ENCODE measurements around the gene ARHGEF10L. TPM values are rescaled to one million over a fixed set of nuclear protein-coding genes. Genes with fewer than 3 reads are reported as not detected.

Gene ARHGEF10L
- total RNA-seq, 2 donors from 2014 or later = 81.4 to 93.1 TPM

DNA sequence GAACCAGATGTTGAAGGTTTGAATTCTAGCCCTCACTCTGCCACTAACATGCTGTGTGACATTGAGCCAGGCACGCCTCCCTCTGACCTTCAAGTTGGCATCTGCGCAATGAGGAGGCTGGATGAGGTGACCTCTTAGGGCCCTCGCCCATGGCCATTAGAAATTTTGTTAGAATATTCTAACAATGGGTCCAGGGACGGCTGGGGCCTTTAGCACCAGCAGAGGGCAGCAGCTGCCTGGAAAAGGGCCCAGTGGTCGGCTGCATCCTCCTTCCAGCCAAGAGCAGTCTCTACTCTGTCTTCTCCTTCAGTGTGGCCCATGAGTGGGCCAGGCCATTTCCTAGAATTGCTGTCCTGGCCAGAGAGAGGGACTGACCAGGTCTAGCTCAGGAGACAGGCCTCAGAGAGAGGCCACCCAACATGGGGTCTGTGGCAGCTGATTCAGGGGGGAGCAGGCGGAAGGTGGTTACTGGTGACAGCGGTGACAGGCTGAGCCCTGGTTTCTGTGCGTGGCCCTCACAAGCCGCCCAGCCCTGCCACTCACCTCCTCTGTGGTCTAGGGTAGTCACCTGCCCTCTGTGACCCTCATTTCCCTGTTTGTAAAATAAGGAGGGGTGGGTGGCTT, 114.3 kb downstream of the ARHGEF10L start:
- H3K27ac ChIP-seq = no peak overlapping the region
- DNase-seq = peak in 3 of 4 donors; percentile 45 to 52 (median 50)
- no peaks in the 10 kb centered on the region for H3K9me3 ChIP-seq
- TF ChIP-seq, protein P1, sequence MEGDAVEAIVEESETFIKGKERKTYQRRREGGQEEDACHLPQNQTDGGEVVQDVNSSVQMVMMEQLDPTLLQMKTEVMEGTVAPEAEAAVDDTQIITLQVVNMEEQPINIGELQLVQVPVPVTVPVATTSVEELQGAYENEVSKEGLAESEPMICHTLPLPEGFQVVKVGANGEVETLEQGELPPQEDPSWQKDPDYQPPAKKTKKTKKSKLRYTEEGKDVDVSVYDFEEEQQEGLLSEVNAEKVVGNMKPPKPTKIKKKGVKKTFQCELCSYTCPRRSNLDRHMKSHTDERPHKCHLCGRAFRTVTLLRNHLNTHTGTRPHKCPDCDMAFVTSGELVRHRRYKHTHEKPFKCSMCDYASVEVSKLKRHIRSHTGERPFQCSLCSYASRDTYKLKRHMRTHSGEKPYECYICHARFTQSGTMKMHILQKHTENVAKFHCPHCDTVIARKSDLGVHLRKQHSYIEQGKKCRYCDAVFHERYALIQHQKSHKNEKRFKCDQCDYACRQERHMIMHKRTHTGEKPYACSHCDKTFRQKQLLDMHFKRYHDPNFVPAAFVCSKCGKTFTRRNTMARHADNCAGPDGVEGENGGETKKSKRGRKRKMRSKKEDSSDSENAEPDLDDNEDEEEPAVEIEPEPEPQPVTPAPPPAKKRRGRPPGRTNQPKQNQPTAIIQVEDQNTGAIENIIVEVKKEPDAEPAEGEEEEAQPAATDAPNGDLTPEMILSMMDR (IDR thresholded peaks at IDR 0.05) = peak in 6 of 7 experiments; percentile 39 to 51 (median 45)
- TF ChIP-seq POLR2A (IDR thresholded peaks at IDR 0.05) = no peak
- no peaks in the 10 kb centered on the region for H3K27me3 ChIP-seq
- H3K4me1 ChIP-seq = peaks cover 5% of the 10 kb centered on the region
- no peak overlapping the region for H3K4me3 ChIP-seq
- intact Hi-C loops (cut with DNase I) = loop anchor here (10.0 kb wide), 1 partner anchor 441 kb away; no protein-coding TSS in a partner anchor
- 62 to 69% methylated on average over 7 to 9 of the region's 9 CpGs for WGBS, 2 donors
- peaks cover 10 to 31% of the 10 kb centered on the region in 2 donors for H3K36me3 ChIP-seq (replicated peaks in 1 of 2; ENCODE audit: insufficient read depth in 1 of 2, low read depth in 2 of 2)
- no peak for ATAC-seq

DNA sequence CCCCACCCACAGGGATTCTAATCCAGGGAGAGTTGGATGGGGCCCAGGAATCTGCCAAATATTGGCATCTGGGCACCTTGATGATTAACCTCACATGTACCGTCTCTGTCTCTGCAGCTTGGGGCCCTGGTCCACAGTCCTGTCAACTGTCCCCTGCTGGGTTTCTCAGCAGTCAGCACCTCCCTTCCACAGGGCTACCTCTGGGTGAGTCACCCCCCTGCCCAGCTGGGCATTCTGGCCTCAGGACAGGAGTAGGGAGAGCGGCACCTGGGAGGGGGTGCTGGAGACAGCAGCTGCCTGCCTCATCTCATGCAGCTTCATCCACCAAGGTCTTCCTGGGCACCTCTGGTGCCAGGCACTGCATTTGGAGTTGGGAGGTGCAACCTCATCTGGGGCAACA, 115.0 kb downstream of the ARHGEF10L start:
- H3K27me3 ChIP-seq = no peaks in the 10 kb centered on the region
- no peaks in the 10 kb centered on the region for H3K4me1 ChIP-seq
- H3K9me3 ChIP-seq = no peaks in the 10 kb centered on the region
- no peak for DNase-seq
- peaks cover 10 to 35% of the 10 kb centered on the region in 2 donors for H3K36me3 ChIP-seq (replicated peaks in 1 of 2; ENCODE audit: insufficient read depth in 1 of 2, low read depth in 2 of 2)
- ATAC-seq = no peak
- intact Hi-C loops (cut with DNase I) = loop anchor here (10.0 kb wide), 1 partner anchor 440 kb away; no protein-coding TSS in a partner anchor
- TF ChIP-seq, protein P1 (IDR thresholded peaks at IDR 0.05) = no peak
- no peak for TF ChIP-seq POLR2A (IDR thresholded peaks at IDR 0.05)
- H3K4me3 ChIP-seq = no peak overlapping the region
- H3K27ac ChIP-seq = no peak overlapping the region
- WGBS, 2 donors = 64 to 75% methylated on average over 2 of the region's 2 CpGs

DNA sequence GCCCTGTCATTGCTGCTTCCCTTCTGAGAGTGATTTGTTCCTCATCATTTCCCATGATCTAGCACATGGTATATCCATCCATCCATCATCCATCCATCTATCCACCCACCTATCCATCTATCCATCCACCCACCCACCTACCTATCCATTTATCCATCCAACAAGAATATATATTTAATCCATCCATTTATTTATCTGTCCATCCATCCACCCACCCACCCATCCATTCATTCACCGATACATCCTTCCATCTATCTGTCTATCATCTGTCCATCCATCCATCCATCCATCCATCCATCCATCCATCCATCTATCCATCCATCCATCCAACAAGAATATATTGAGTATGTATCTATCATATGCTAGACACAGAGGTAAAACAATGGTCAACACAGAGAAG, 115.7 kb downstream of the ARHGEF10L start:
- intact Hi-C loops (cut with DNase I) = loop anchor here (10.0 kb wide), 1 partner anchor 440 kb away; no protein-coding TSS in a partner anchor
- no peak overlapping the region for H3K4me3 ChIP-seq
- H3K36me3 ChIP-seq (replicated peaks in 1 of 2; ENCODE audit: insufficient read depth in 1 of 2, low read depth in 2 of 2) = peaks cover 10 to 40% of the 10 kb centered on the region in 2 donors
- DNase-seq (no peak), ATAC-seq (no peak)
- no peak for TF ChIP-seq POLR2A (IDR thresholded peaks at IDR 0.05)
- TF ChIP-seq, protein P1 (IDR thresholded peaks at IDR 0.05) = no peak
- H3K27ac ChIP-seq = no peak overlapping the region
- no peaks in the 10 kb centered on the region for H3K9me3 ChIP-seq
- no peaks in the 10 kb centered on the region for H3K27me3 ChIP-seq
- WGBS, 2 donors = 65 to 95% methylated on average over 1 of the region's 1 CpG
- no peaks in the 10 kb centered on the region for H3K4me1 ChIP-seq

DNA sequence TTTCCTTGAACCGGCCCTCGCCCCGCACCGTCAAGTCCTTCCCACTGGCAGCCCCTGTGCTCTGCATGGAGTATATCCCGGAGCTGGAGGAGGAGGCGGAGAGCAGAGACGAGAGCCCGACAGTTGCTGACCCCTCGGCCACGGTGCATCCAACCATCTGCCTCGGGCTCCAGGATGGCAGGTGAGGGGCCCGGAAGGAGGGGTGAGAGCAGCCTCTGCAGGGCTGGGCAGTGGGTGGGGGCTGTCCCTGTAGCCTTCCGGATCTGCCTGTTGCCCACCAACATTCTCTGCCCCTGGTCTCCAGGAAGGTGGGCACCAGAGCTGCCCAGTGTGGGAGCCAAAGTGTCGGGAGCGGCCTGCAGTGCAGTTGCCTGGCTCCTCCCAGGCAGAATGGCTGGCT, 116.4 kb downstream of the ARHGEF10L start:
- WGBS, 2 donors = 85 to 90% methylated on average over 14 of the region's 15 CpGs
- no peak for TF ChIP-seq POLR2A (IDR thresholded peaks at IDR 0.05)
- TF ChIP-seq, protein P1 (IDR thresholded peaks at IDR 0.05) = no peak
- Histone ChIP-seq H3K4me1 (no peaks in the 10 kb centered on the region), H3K27ac (no peak overlapping the region), H3K27me3 (no peaks in the 10 kb centered on the region), H3K4me3 (no peak overlapping the region), H3K36me3 (replicated peaks in 1 of 2; ENCODE audit: insufficient read depth in 1 of 2, low read depth in 2 of 2) (peaks cover 10 to 40% of the 10 kb centered on the region in 2 donors), H3K9me3 (no peaks in the 10 kb centered on the region)
- intact Hi-C loops (cut with DNase I) = loop anchor here (10.0 kb wide), 1 partner anchor 439 kb away; no protein-coding TSS in a partner anchor
- ATAC-seq = no peak
- DNase-seq = no peak
